B cell (primary cell): ENCODE results near the gene ABCA12.

ENCODE experiments used
- EZH2 ChIP-seq: IDR thresholded peaks from 2 replicates; pipeline ENCODE4 v1.6.1; 2012; ENCODE audit warnings: borderline replicate concordance, low read depth, mild to moderate bottlenecking, moderate library complexity, low read length; ENCODE audit not compliant: insufficient read depth, poor library complexity, severe bottlenecking
- TF ChIP-seq, protein P1 (sequence below): fragments of 200-600 bp; IDR thresholded peaks from one replicate; pipeline ENCODE4 v1.8.0; 2022; ENCODE audit warnings: antibody characterized with exemption, mild to moderate bottlenecking

DNA sequence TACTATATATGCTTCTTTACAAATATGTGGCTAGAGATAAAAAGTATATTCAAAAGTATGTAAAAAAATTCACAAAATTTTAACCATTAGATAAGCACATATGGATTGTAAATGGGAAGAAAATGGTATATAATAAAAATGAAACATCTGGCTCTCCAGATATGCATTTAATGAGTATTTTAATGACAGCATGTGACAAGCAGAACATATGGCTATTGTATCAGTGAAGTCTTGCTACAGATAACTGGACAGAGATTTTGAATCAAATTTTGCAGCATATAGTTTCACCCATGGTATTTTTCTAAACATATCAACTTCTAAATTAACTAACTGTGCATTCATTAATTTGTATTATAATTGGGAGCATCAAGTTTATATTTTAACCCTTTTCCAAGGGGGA, 5.0 kb upstream of the ABCA12 start:
- TF ChIP-seq, protein P1, sequence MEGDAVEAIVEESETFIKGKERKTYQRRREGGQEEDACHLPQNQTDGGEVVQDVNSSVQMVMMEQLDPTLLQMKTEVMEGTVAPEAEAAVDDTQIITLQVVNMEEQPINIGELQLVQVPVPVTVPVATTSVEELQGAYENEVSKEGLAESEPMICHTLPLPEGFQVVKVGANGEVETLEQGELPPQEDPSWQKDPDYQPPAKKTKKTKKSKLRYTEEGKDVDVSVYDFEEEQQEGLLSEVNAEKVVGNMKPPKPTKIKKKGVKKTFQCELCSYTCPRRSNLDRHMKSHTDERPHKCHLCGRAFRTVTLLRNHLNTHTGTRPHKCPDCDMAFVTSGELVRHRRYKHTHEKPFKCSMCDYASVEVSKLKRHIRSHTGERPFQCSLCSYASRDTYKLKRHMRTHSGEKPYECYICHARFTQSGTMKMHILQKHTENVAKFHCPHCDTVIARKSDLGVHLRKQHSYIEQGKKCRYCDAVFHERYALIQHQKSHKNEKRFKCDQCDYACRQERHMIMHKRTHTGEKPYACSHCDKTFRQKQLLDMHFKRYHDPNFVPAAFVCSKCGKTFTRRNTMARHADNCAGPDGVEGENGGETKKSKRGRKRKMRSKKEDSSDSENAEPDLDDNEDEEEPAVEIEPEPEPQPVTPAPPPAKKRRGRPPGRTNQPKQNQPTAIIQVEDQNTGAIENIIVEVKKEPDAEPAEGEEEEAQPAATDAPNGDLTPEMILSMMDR, result no peak
- TF ChIP-seq EZH2, result no peak
